ENCODE results near the gene TMEM215.

DNA sequence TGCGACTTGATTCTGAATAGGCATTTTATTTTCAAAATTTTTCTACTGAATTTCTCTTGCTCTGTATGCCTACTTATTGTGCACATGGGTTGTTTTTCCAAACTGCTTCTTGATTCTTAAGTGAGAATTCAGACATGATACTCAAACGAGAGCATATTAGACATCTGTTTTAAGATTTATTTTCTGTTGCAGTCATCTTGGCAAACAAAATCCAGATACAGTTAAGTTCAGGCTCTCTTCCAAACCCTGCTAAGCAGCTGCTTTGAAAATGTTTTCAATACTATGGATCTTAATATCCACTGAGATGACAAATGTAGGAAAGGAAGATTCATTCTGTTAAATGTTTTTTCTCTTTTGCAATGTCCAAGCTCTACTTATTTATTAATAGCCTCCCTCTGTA lies 4.5 kb downstream of the TMEM215 start:
- TF ChIP-seq POLR2A (IDR thresholded peaks at IDR 0.05) (no peak), CTCF (IDR thresholded peaks at IDR 0.05) (no peak)
